CD14-positive monocyte (primary cell): ENCODE data around the gene PSD. TPM values are rescaled to one million over a fixed set of nuclear protein-coding genes. Genes with fewer than 3 reads are reported as not detected.

Experiments
- DNase-seq, 3 donors: peaks; one replicate each; pipeline ENCODE4 v3.0.0-alpha.2; 2011 to 2022
- H2AFZ ChIP-seq: 2 replicates; pipeline ENCODE4 v1.6.0; 2012; ENCODE audit warnings: mild to moderate bottlenecking, low read depth, low read length, inconsistent platforms; ENCODE audit not compliant: insufficient read depth, poor library complexity, severe bottlenecking
- H3K27ac ChIP-seq, 2 donors: 1 replicate in 1 of 2; 2 replicates in 1 of 2; pipeline ENCODE4 v1.5.1; 2012 to 2013; ENCODE audit warnings: low read length in 2 of 2, control low read depth in 1 of 2, inconsistent platforms in 1 of 2, low read depth in 1 of 2, mild to moderate bottlenecking in 1 of 2
- H3K27me3 ChIP-seq, 2 donors: one replicate each; pipeline versions ENCODE4 v1.6.0 to v1.6.1; 2011 to 2013; ENCODE audit warnings: low read length in 2 of 2; ENCODE audit not compliant: control insufficient read depth in 2 of 2, insufficient read depth in 2 of 2
- H3K36me3 ChIP-seq, 2 donors: replicated peaks in 1 of 2; 1 replicate in 1 of 2; 2 replicates in 1 of 2; pipeline versions ENCODE4 v1.5.1 to v1.6.1; 2012 to 2013; ENCODE audit warnings: low read length in 2 of 2, control low read depth in 1 of 2, inconsistent platforms in 1 of 2, mild to moderate bottlenecking in 1 of 2; ENCODE audit not compliant: insufficient read depth in 2 of 2, control insufficient read depth in 1 of 2
- H3K4me1 ChIP-seq, 2 donors: 1 replicate in 1 of 2; 2 replicates in 1 of 2; pipeline versions ENCODE4 v1.5.1 to v1.6.1; 2012 to 2013; ENCODE audit warnings: low read length in 2 of 2, control low read depth in 1 of 2, inconsistent platforms in 1 of 2, mild to moderate bottlenecking in 1 of 2, moderate library complexity in 1 of 2; ENCODE audit not compliant: insufficient read depth in 2 of 2, control insufficient read depth in 1 of 2
- H3K4me2 ChIP-seq: replicated peaks from 2 replicates; pipeline ENCODE3; 2012; ENCODE audit warnings: low read length, moderate library complexity, mild to moderate bottlenecking; ENCODE audit not compliant: poor library complexity, severe bottlenecking; ENCODE audit errors: extremely low read depth
- H3K4me3 ChIP-seq, 3 experiments: fragments of 200-600 bp in 1 of 3; sonication (generic) in 1 of 3; replicated peaks in 1 of 3; 1 replicate in 2 of 3; 2 replicates in 1 of 3; pipeline ENCODE4 v1.5.1; 2011 to 2013; ENCODE audit warnings: low read length in 3 of 3, mild to moderate bottlenecking in 3 of 3, control low read depth in 2 of 3, low read depth in 2 of 3, inconsistent platforms in 1 of 3, moderate library complexity in 1 of 3
- H3K79me2 ChIP-seq: 2 replicates; pipeline ENCODE4 v1.6.0; 2012; ENCODE audit warnings: mild to moderate bottlenecking, control low read depth, inconsistent platforms, low read length, moderate library complexity; ENCODE audit not compliant: insufficient read depth
- H3K9ac ChIP-seq: 2 replicates; pipeline ENCODE4 v1.6.0; 2017; ENCODE audit warnings: low read length, mild to moderate bottlenecking; ENCODE audit not compliant: insufficient read depth, poor library complexity, severe bottlenecking
- H3K9me3 ChIP-seq, 2 donors: replicated peaks in 1 of 2; 1 replicate in 1 of 2; 2 replicates in 1 of 2; pipeline versions ENCODE4 v1.5.1 to v1.6.1; 2012 to 2013; ENCODE audit warnings: low read length in 2 of 2, control low read depth in 1 of 2; ENCODE audit not compliant: control insufficient read depth in 1 of 2, insufficient read depth in 1 of 2
- H4K20me1 ChIP-seq: 2 replicates; pipeline ENCODE4 v1.6.0; 2012; ENCODE audit warnings: mild to moderate bottlenecking, low read length, control low read depth, moderate library complexity; ENCODE audit not compliant: insufficient read depth
- H3K27ac Mint-ChIP-seq, 7 donors: one replicate each; pipeline ENCODE4 v1.8.0; 2020; ENCODE audit warnings: mild to moderate bottlenecking in 7 of 7, mixed read lengths in 7 of 7, moderate library complexity in 6 of 7, inconsistent platforms in 2 of 7
- H3K27me3 Mint-ChIP-seq, 3 donors: one replicate each; pipeline ENCODE4 v1.8.0; 2021 to 2022; ENCODE audit warnings: low read depth in 3 of 3, mild to moderate bottlenecking in 3 of 3, mixed read lengths in 3 of 3, moderate library complexity in 3 of 3, inconsistent platforms in 1 of 3
- H3K36me3 Mint-ChIP-seq, 2 donors: one replicate each; pipeline ENCODE4 v1.8.0; 2020; ENCODE audit warnings: mixed read lengths in 2 of 2, inconsistent platforms in 1 of 2, mild to moderate bottlenecking in 1 of 2
- H3K4me1 Mint-ChIP-seq: one replicate; pipeline ENCODE4 v1.8.0; 2020; ENCODE audit warnings: mild to moderate bottlenecking, mixed read lengths
- H3K4me3 Mint-ChIP-seq, 2 donors: one replicate each; pipeline ENCODE4 v1.8.0; 2020; ENCODE audit warnings: mild to moderate bottlenecking in 2 of 2, mixed read lengths in 2 of 2, moderate library complexity in 1 of 2
- H3K9me3 Mint-ChIP-seq, 7 donors: one replicate each; pipeline ENCODE4 v1.8.0; 2020 to 2022; ENCODE audit warnings: mixed read lengths in 7 of 7, mild to moderate bottlenecking in 6 of 7, moderate library complexity in 6 of 7, inconsistent platforms in 2 of 7
- CTCF ChIP-seq: fragments of 200-600 bp; IDR thresholded peaks from one replicate; pipeline ENCODE4 v1.8.0; 2022; ENCODE audit warnings: antibody characterized with exemption, mild to moderate bottlenecking
- WGBS: methylation state at CpG from one replicate; pipeline ENCODE4 v1.1.5; 2013; ENCODE audit warnings: missing lambda C conversion rate; ENCODE audit not compliant: insufficient coverage; 5-methylcytosine and 5-hydroxymethylcytosine counted together
- intact Hi-C, 2 donors: fragments of 100-400 bp; cut with micrococcal nuclease; formaldehyde crosslinking; loops; one replicate each; pipeline versions ENCODE4 v1.15.0 to v1.15.1; 2023
- polyA plus RNA-seq, 3 donors: library from polyadenylated mRNA; depleted of rRNA in 1 of 3; unstranded in 2 of 3; stranded (reverse) in 1 of 3; fragments of 300-500 nt in 2 of 3; fragments of >200 nt in 1 of 3; fragmentation: Illumina TruSeq in 2 of 3; gene quantifications; 1 replicate in 2 of 3; 2 replicates in 1 of 3; pipeline ENCODE4 v1.2.3, GENCODE V29; 2012 to 2021

PSD gene
- polyA plus RNA-seq, 3 donors: 0.27 to 1.5 (median 1.1) TPM

GRCh38 chr10:102467971-102468438 lies 49.4 kb upstream of the PSD start:
- Mint-ChIP-seq H3K27ac (peak overlapping the region; percentile 93 to 97 (median 96)), H3K27me3 (peaks cover 3 to 9% (median 7%) of the 10 kb centered on the region in 3 donors), H3K36me3 (peaks cover 17 to 25% of the 10 kb centered on the region in 2 donors), H3K4me3 (peak overlapping the region; percentile 35 to 64), H3K4me1 (peaks cover 44% of the 10 kb centered on the region), H3K9me3 (no peaks in the 10 kb centered on the region)
- intact Hi-C loops: no loop called here
- peak overlapping the region; percentile 63 to 86 for H3K27ac ChIP-seq
- H2AFZ ChIP-seq: no peak overlapping the region
- H3K9me3 ChIP-seq: no peaks in the 10 kb centered on the region
- H3K4me1 ChIP-seq: peaks cover 30 to 40% of the 10 kb centered on the region in 2 donors
- TF ChIP-seq CTCF: no peak
- 0% methylated on average over 3 of the region's 6 CpGs for WGBS
- no peak overlapping the region for H3K9ac ChIP-seq
- peaks cover 2 to 5% of the 10 kb centered on the region in 2 donors for H3K36me3 ChIP-seq
- DNase-seq: peak; percentile 84 to 94 (median 88)
- no peaks in the 10 kb centered on the region for H4K20me1 ChIP-seq
- H3K4me2 ChIP-seq: peak overlapping the region; percentile 48
- H3K27me3 ChIP-seq: no peaks in the 10 kb centered on the region
- peak overlapping the region in 1 of 3 experiments; percentile 35 for H3K4me3 ChIP-seq
- no peaks in the 10 kb centered on the region for H3K79me2 ChIP-seq

DNA sequence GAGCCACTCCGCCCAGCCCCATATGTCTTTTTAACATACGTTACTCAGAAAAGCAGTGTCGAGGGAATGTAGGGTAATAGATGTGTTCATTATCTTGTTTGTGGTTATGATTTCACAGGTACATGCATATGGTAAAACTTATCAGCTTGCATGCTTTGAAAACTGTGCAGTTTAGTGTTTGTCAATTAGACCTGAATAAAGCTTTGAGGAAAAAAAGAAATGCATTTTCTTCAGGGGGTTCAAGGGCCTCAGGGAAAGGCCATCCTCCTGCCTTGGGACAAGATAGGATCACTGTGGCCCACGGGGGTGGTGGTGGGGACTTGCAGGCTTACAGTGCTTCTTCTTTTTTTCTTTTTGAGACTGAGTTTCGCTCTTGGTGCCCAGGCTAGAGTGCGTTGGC lies 48.7 kb upstream of the PSD start:
- WGBS: 85% methylated on average over 4 of the region's 6 CpGs
- no peak overlapping the region for H3K4me3 ChIP-seq

More for the DNA sequence above, 48.7 kb upstream of the PSD start:
- Histone ChIP-seq H3K9ac (no peak overlapping the region), H3K36me3 (peaks cover 2 to 5% of the 10 kb centered on the region in 2 donors), H2AFZ (no peak overlapping the region), H4K20me1 (no peaks in the 10 kb centered on the region), H3K27ac (peak overlapping the region; percentile 63 to 86), H3K9me3 (no peaks in the 10 kb centered on the region), H3K79me2 (no peaks in the 10 kb centered on the region), H3K27me3 (peaks cover 0 to 3% of the 10 kb centered on the region in 2 donors), H3K4me2 (no peak overlapping the region), H3K4me1 (peaks cover 36 to 47% of the 10 kb centered on the region in 2 donors)
- no peak for TF ChIP-seq CTCF
- H3K27me3 Mint-ChIP-seq: peaks cover 6 to 10% (median 7%) of the 10 kb centered on the region in 3 donors
- intact Hi-C loops: no loop called here
- peak overlapping the region; percentile 75 to 97 (median 95) for H3K27ac Mint-ChIP-seq
- peaks cover 51% of the 10 kb centered on the region for H3K4me1 Mint-ChIP-seq
- H3K9me3 Mint-ChIP-seq: no peaks in the 10 kb centered on the region
- H3K36me3 Mint-ChIP-seq: peaks cover 17 to 21% of the 10 kb centered on the region in 2 donors
- H3K4me3 Mint-ChIP-seq: no peak overlapping the region
- DNase-seq: no peak
